ENCODE results near the gene PMEL.
"Not testable (repeated sequence)": the region's sequence is repeated elsewhere in the genome, so short reads cannot be mapped to it uniquely, and the experiment has no call there.

PMEL gene

GRCh38 chr12:55965941-55966407, at the start of gene PMEL:
Gene PMEL (minus strand): TSS chr12:55966042. CDS start chr12:55966011, 31 bp downstream.
- DNase-seq (ENCODE audit: low read depth), result no peak

GRCh38 chr12:56014205-56014604, 48.4 kb upstream of the PMEL start:
- DNase-seq (ENCODE audit: low read depth), result no peak

- no peak for DNase-seq (ENCODE audit: low read depth)
These were observed 47.6 kb upstream of the PMEL start for GRCh38 chr12:56013482-56013881.

- peak; percentile 15 for DNase-seq (ENCODE audit: low read depth)
These were observed 45.8 kb upstream of the PMEL start for GRCh38 chr12:56011509-56012090.

GRCh38 chr12:56010111-56010570, 44.3 kb upstream of the PMEL start:
- DNase-seq (ENCODE audit: low read depth), result no peak

GRCh38 chr12:56007564-56008559, 42.0 kb upstream of the PMEL start:
- DNase-seq (ENCODE audit: low read depth), result peak; percentile 36

GRCh38 chr12:56004211-56004610, 38.4 kb upstream of the PMEL start:
- no peak for DNase-seq (ENCODE audit: low read depth)

GRCh38 chr12:56003376-56003775, 37.5 kb upstream of the PMEL start:
- not testable (repeated sequence) for DNase-seq (ENCODE audit: low read depth)

- DNase-seq (ENCODE audit: low read depth), result no peak
These were observed 35.8 kb upstream of the PMEL start for GRCh38 chr12:56001487-56002100.

GRCh38 chr12:55999999-56000540, 34.2 kb upstream of the PMEL start:
- not testable (repeated sequence) for DNase-seq (ENCODE audit: low read depth)

- DNase-seq (ENCODE audit: low read depth), result not testable (repeated sequence)
These were observed 33.7 kb upstream of the PMEL start for GRCh38 chr12:55999522-55999921.

- DNase-seq (ENCODE audit: low read depth), result no peak
These were observed 31.7 kb upstream of the PMEL start for GRCh38 chr12:55997535-55997859.

GRCh38 chr12:55996715-55997534, 31.1 kb upstream of the PMEL start, which contains the start of gene SUOX:
Gene SUOX (plus strand): TSS chr12:55997276. CDS start chr12:56002222, 4,946 bp downstream.
- peak; percentile 98 for DNase-seq (ENCODE audit: low read depth)

GRCh38 chr12:55996201-55996714, 30.4 kb upstream of the PMEL start:
- DNase-seq (ENCODE audit: low read depth), result peak; percentile 77

- no peak for DNase-seq (ENCODE audit: low read depth)
These were observed 29.5 kb upstream of the PMEL start for GRCh38 chr12:55995366-55995765.

- DNase-seq (ENCODE audit: low read depth), result no peak
These were observed 27.5 kb upstream of the PMEL start for GRCh38 chr12:55993230-55993853.

- no peak for DNase-seq (ENCODE audit: low read depth)
These were observed 25.3 kb upstream of the PMEL start for GRCh38 chr12:55991110-55991509.

GRCh38 chr12:55985976-55986375, 20.1 kb upstream of the PMEL start:
- DNase-seq (ENCODE audit: low read depth), result not testable (repeated sequence)

GRCh38 chr12:55985341-55985740, 19.5 kb upstream of the PMEL start:
- no peak for DNase-seq (ENCODE audit: low read depth)

GRCh38 chr12:55984861-55985260, 19.0 kb upstream of the PMEL start:
- no peak for DNase-seq (ENCODE audit: low read depth)

All from ELR (cell line).